Ramos (cell line): ENCODE measurements around the gene MT1F.

Experiments used
- in situ Hi-C: fragments of 300-500 bp; cut with MboI; formaldehyde crosslinking; loops from one replicate; pipeline ENCODE4 v1.14.3; 2022; ENCODE audit warnings: low sequenced_read_pairs; ENCODE audit not compliant: unreplicated experiment

The MT1F gene

GRCh38 chr16:56689171-56689570 lies 31.4 kb downstream of the MT1F start:
- in situ Hi-C loops, result no loop called here

GRCh38 chr16:56690420-56691122 lies 32.8 kb downstream of the MT1F start:
- in situ Hi-C loops, result no loop called here

GRCh38 chr16:56691885-56692284 lies 34.1 kb downstream of the MT1F start:
- in situ Hi-C loops, result no loop called here

GRCh38 chr16:56695246-56695645 lies 37.5 kb downstream of the MT1F start:
- in situ Hi-C loops, result no loop called here

- in situ Hi-C loops, result no loop called here
Measured at GRCh38 chr16:56697456-56698155, 39.8 kb downstream of the MT1F start.

GRCh38 chr16:56700195-56700594 lies 42.4 kb downstream of the MT1F start:
- in situ Hi-C loops, result loop anchor here (10.0 kb wide), 2 partner anchors 125 to 755 kb away; no protein-coding TSS in a partner anchor

- in situ Hi-C loops, result loop anchor here (10.0 kb wide), 2 partner anchors 126 to 756 kb away; no protein-coding TSS in a partner anchor
Measured at GRCh38 chr16:56700631-56701030, 42.9 kb downstream of the MT1F start.

GRCh38 chr16:56701534-56701933 lies 43.8 kb downstream of the MT1F start:
- in situ Hi-C loops, result loop anchor here (10.0 kb wide), 2 partner anchors 127 to 757 kb away; no protein-coding TSS in a partner anchor

- in situ Hi-C loops, result loop anchor here (10.0 kb wide), 2 partner anchors 128 to 758 kb away; no protein-coding TSS in a partner anchor
Measured at GRCh38 chr16:56702836-56703235, 45.1 kb downstream of the MT1F start.
